ENCODE data around the gene PTPRR.

PTPRR gene

DNA sequence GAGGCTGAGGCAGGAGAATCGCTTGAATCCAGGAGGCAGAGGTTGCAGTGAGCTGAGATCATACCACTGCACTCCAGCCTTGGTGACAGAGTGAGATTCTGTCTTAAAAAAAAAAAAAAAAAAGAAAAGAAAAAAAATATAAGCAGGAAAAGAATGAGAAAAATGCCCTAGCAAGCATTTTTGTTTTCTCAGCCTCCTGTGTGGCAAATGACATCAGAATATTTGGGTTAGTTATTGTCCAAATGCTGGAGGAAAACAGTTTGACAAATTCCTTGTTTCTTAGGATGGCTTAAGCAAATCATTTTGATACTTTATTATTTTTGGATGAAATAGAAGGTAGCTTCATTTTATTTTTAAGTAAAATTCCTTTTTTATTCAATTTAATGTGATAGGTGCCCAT, 7.5 kb upstream of the PTPRR start:
- no peaks in the 10 kb centered on the region for H3K36me3 Mint-ChIP-seq (ENCODE audit: low read depth)
- no peak overlapping the region for H3K4me3 Mint-ChIP-seq
- no peak overlapping the region for H3K27ac Mint-ChIP-seq
- no peaks in the 10 kb centered on the region for H3K9me3 Mint-ChIP-seq
- H3K27me3 Mint-ChIP-seq (ENCODE audit: low read depth) = no peaks in the 10 kb centered on the region
- no peaks in the 10 kb centered on the region for H3K4me1 Mint-ChIP-seq (ENCODE audit: low read depth)

DNA sequence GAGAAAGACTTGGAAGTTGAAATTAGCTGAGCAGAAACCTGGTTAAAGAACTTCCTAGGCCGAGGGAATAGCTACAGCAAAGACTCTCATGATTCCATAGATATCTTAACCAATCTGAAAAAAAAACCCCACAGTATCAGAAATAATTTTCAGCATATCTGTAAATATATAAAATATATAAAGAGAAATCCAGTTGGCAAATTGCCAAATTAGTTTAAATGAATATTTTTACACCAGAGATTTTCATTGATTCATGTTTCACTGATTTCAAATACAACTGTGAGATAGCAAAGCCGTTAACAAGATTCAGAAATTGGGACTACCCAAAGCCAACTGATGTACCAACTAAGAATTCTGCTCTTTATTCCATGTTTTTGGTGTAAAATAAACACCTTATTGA, 6.8 kb upstream of the PTPRR start:
- Mint-ChIP-seq H3K27ac (no peak overlapping the region), H3K27me3 (ENCODE audit: low read depth) (no peaks in the 10 kb centered on the region), H3K36me3 (ENCODE audit: low read depth) (no peaks in the 10 kb centered on the region), H3K4me3 (no peak overlapping the region), H3K4me1 (ENCODE audit: low read depth) (no peaks in the 10 kb centered on the region), H3K9me3 (no peaks in the 10 kb centered on the region)

GRCh38 chr12:70925539-70925938, 5.0 kb upstream of the PTPRR start:
- Mint-ChIP-seq H3K9me3 (no peaks in the 10 kb centered on the region), H3K36me3 (ENCODE audit: low read depth) (no peaks in the 10 kb centered on the region), H3K4me1 (ENCODE audit: low read depth) (no peaks in the 10 kb centered on the region), H3K27me3 (ENCODE audit: low read depth) (peaks cover 3% of the 10 kb centered on the region), H3K4me3 (no peak overlapping the region), H3K27ac (no peak overlapping the region)

DNA sequence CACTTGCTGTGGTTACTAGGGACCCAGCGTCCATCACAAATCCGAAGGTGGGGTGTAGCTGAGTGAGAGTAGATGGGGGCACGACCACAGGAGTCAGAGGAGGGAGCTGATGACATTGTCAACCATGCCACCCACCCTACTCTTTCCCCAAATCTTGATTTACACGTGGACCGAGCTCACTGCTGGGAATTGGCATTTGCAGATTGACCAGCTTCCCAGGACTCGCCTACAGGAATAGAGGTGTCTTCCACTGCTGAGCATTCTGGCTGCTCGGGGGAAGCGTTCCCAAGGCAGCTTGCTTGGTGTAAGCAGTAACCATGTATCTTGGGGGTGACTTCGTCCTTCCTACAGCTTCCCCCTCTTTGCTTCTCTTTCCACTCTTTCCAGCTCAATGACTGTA, 353 bp upstream of the PTPRR start:
- H3K9me3 Mint-ChIP-seq = no peaks in the 10 kb centered on the region
- H3K27ac Mint-ChIP-seq = no peak overlapping the region
- peaks cover 13% of the 10 kb centered on the region for H3K27me3 Mint-ChIP-seq (ENCODE audit: low read depth)
- H3K4me3 Mint-ChIP-seq = no peak overlapping the region
- no peaks in the 10 kb centered on the region for H3K36me3 Mint-ChIP-seq (ENCODE audit: low read depth)
- H3K4me1 Mint-ChIP-seq (ENCODE audit: low read depth) = no peaks in the 10 kb centered on the region

DNA sequence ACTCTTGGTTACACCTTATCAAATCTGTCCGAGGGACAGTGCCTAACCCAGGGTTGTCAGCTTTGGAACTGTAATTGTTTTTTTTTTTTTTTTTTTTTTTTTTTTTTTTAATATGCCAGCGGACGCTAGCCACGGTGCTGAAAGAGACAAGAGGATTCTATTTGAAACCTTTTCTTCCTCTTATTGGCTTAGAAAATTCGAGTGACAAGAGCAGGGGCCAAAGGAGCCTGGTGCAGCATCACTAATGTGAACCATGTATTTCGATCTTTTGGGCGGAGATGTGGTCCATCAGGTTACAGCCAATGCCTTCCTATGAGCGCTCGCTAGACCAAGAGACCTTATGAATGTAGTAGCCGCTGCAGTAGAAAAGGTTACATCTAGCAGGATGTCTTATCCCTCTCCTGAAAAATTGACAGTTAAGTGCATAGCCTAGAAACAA, 922 bp downstream of the PTPRR start:
- H3K4me1 Mint-ChIP-seq (ENCODE audit: low read depth) = no peaks in the 10 kb centered on the region
- peaks cover 13% of the 10 kb centered on the region for H3K27me3 Mint-ChIP-seq (ENCODE audit: low read depth)
- H3K9me3 Mint-ChIP-seq = no peaks in the 10 kb centered on the region
- H3K4me3 Mint-ChIP-seq = no peak overlapping the region
- no peak overlapping the region for H3K27ac Mint-ChIP-seq
- H3K36me3 Mint-ChIP-seq (ENCODE audit: low read depth) = no peaks in the 10 kb centered on the region

- no peaks in the 10 kb centered on the region for H3K4me1 Mint-ChIP-seq (ENCODE audit: low read depth)
Observed at GRCh38 chr12:70919176-70919575, 1.4 kb downstream of the PTPRR start.

DNA sequence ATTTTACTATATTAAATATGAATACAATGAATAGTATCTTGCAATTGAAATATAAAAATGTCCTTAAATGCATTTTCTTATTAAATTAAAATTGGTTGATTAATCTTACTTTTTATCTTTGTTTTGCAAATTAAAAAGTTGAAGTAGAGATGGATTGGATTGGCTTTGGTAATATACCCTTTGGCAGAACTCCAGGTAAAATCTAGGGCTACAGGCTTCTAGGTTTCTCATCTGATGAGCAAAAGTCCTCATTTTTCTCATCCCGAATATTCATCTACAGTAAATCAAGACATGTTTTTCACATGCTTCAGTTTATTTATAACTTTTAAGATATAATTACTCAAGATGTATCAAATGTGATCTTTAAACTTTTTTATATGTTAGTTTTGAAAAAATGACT, 2.2 kb downstream of the PTPRR start:
- Mint-ChIP-seq H3K4me3 (no peak overlapping the region), H3K36me3 (ENCODE audit: low read depth) (no peaks in the 10 kb centered on the region), H3K27ac (no peak overlapping the region), H3K4me1 (ENCODE audit: low read depth) (no peaks in the 10 kb centered on the region), H3K9me3 (no peaks in the 10 kb centered on the region), H3K27me3 (ENCODE audit: low read depth) (peaks cover 13% of the 10 kb centered on the region)

More at GRCh38 chr12:70919176-70919575, 1.4 kb downstream of the PTPRR start:
- Mint-ChIP-seq H3K4me3 (no peak overlapping the region), H3K36me3 (ENCODE audit: low read depth) (no peaks in the 10 kb centered on the region), H3K27ac (no peak overlapping the region), H3K9me3 (no peaks in the 10 kb centered on the region), H3K27me3 (ENCODE audit: low read depth) (peaks cover 13% of the 10 kb centered on the region)

GRCh38 chr12:70910666-70911065, 9.9 kb downstream of the PTPRR start:
- H3K27ac Mint-ChIP-seq = no peak overlapping the region
- no peaks in the 10 kb centered on the region for H3K36me3 Mint-ChIP-seq (ENCODE audit: low read depth)
- H3K4me1 Mint-ChIP-seq (ENCODE audit: low read depth) = no peaks in the 10 kb centered on the region
- no peaks in the 10 kb centered on the region for H3K9me3 Mint-ChIP-seq
- no peaks in the 10 kb centered on the region for H3K27me3 Mint-ChIP-seq (ENCODE audit: low read depth)
- H3K4me3 Mint-ChIP-seq = no peak overlapping the region

DNA sequence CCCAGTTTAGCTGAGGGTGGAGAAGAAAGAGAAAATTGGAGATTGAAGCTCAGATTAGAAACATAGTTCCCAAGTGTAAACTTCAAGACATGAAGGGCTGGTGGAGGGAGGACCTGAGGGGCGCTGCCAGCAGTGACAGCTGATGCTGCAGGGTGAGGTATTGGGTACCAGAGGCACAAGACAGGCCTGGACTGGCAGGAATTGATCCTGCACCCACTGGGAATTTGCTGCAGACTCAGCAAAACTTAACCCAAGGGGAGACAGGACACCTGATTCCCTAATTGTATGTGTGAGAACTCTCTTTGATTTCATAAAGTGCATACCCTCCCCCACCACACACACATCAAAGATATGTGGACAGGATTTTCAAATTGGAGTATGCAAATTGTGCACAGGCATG, 11.6 kb downstream of the PTPRR start:
- H3K9me3 Mint-ChIP-seq = no peaks in the 10 kb centered on the region
- no peaks in the 10 kb centered on the region for H3K4me1 Mint-ChIP-seq (ENCODE audit: low read depth)
- H3K27me3 Mint-ChIP-seq (ENCODE audit: low read depth) = no peaks in the 10 kb centered on the region
- no peaks in the 10 kb centered on the region for H3K36me3 Mint-ChIP-seq (ENCODE audit: low read depth)
- no peak overlapping the region for H3K27ac Mint-ChIP-seq
- no peak overlapping the region for H3K4me3 Mint-ChIP-seq

GRCh38 chr12:70907412-70907811, 13.1 kb downstream of the PTPRR start:
- Mint-ChIP-seq H3K9me3 (no peaks in the 10 kb centered on the region), H3K27me3 (ENCODE audit: low read depth) (no peaks in the 10 kb centered on the region)

GRCh38 chr12:70895956-70896355, 24.6 kb downstream of the PTPRR start:
- Mint-ChIP-seq H3K27ac (no peak overlapping the region), H3K9me3 (peaks cover 6% of the 10 kb centered on the region), H3K27me3 (ENCODE audit: low read depth) (no peaks in the 10 kb centered on the region), H3K4me1 (ENCODE audit: low read depth) (no peaks in the 10 kb centered on the region), H3K36me3 (ENCODE audit: low read depth) (no peaks in the 10 kb centered on the region), H3K4me3 (no peak overlapping the region)

More at GRCh38 chr12:70907412-70907811, 13.1 kb downstream of the PTPRR start:
- no peaks in the 10 kb centered on the region for H3K4me1 Mint-ChIP-seq (ENCODE audit: low read depth)
- H3K27ac Mint-ChIP-seq = no peak overlapping the region
- H3K36me3 Mint-ChIP-seq (ENCODE audit: low read depth) = no peaks in the 10 kb centered on the region
- no peak overlapping the region for H3K4me3 Mint-ChIP-seq

GRCh38 chr12:70892593-70892992, 27.9 kb downstream of the PTPRR start:
- no peaks in the 10 kb centered on the region for H3K27me3 Mint-ChIP-seq (ENCODE audit: low read depth)
- no peak overlapping the region for H3K4me3 Mint-ChIP-seq
- no peaks in the 10 kb centered on the region for H3K4me1 Mint-ChIP-seq (ENCODE audit: low read depth)
- H3K27ac Mint-ChIP-seq = no peak overlapping the region
- H3K36me3 Mint-ChIP-seq (ENCODE audit: low read depth) = no peaks in the 10 kb centered on the region
- peaks cover 6% of the 10 kb centered on the region for H3K9me3 Mint-ChIP-seq

DNA sequence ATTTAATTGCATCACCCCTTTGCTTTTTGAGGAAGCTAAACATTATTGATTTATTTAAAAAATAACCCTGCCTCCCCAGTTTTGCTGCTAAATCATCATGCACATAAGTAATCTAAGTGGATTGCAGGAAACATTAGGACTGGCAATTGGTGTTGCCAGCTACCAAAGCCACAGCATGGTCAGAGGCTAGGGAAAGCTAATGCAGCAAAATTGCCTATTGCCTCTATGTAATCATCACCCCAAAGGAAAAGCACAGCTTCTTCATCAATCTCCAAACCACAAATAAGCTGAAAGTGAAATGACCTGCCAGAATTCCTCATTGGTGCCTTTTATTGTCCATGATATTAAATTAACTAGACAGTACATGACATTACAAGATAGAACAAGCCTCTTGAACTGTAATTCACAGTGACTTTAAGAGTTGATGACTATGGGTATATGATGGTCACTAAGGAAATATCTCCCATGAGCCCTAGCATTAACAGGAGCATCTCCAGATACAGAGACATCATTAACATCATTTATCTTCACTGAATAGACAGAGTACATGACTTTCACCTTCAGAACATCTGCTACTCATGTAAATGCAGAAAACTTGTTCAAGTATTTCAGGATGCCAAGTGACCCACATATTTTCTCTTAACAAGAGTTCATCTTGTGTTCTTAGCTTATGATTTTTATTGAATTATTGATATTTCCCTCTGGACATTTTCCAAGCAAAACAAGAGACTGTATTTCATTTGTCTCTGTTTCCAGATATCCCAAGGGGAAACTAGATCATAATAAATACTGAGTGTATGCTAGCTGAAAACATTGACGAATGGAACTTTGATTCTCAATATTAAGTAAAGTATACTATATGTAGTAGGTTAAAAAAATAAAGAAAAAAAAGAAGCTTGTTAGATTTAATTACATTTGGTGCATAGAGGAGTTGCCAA, 29.4 kb downstream of the PTPRR start:
- Mint-ChIP-seq H3K4me3 (no peak overlapping the region), H3K9me3 (peaks cover 5% of the 10 kb centered on the region), H3K4me1 (ENCODE audit: low read depth) (no peaks in the 10 kb centered on the region), H3K27me3 (ENCODE audit: low read depth) (no peaks in the 10 kb centered on the region), H3K27ac (no peak overlapping the region), H3K36me3 (ENCODE audit: low read depth) (no peaks in the 10 kb centered on the region)

DNA sequence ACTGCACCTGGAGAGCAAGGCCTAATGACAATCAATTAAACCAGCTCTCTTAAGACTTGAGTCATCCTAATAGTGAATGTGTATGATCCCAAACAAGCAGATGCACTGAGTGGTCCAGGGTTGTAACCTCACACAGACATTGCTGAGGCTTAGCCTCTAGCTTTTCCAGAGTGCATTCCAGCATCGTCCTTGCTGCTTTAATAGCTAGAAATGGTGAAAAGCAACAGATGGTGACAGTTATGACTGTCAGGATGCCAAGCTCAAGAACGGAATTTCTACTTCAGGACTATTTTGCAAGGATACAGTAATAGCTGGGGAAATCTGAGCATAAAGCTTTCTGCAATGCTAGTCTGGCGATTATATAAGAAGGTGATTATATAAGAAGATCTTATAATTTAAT, 34.6 kb downstream of the PTPRR start:
- H3K4me1 Mint-ChIP-seq (ENCODE audit: low read depth) = no peaks in the 10 kb centered on the region
- no peak overlapping the region for H3K4me3 Mint-ChIP-seq
- H3K27ac Mint-ChIP-seq = no peak overlapping the region
- H3K36me3 Mint-ChIP-seq (ENCODE audit: low read depth) = no peaks in the 10 kb centered on the region
- H3K9me3 Mint-ChIP-seq = no peaks in the 10 kb centered on the region
- no peaks in the 10 kb centered on the region for H3K27me3 Mint-ChIP-seq (ENCODE audit: low read depth)

GRCh38 chr12:70883855-70884254, 36.7 kb downstream of the PTPRR start:
- Mint-ChIP-seq H3K36me3 (ENCODE audit: low read depth) (no peaks in the 10 kb centered on the region), H3K27ac (no peak overlapping the region), H3K9me3 (no peaks in the 10 kb centered on the region), H3K27me3 (ENCODE audit: low read depth) (no peaks in the 10 kb centered on the region), H3K4me1 (ENCODE audit: low read depth) (no peaks in the 10 kb centered on the region), H3K4me3 (no peak overlapping the region)

Data from T-helper 1 cell treated with Interleukin-12 subunit alpha and Interleukin-12 subunit beta and Interleukin-4 antibody, amounts not matched to agents 30 μg/mL and 1 μg/mL, for 36 hours (primary cell).